GM21526 (cell line): ENCODE measurements around the gene DDX19B.
"Not testable (repeated sequence)": the region's sequence is repeated elsewhere in the genome, so short reads cannot be mapped to it uniquely, and the experiment has no call there.

Experiments used
- ATAC-seq: cut with Tn5 transposase; IDR thresholded peaks from one replicate; pipeline ENCODE4 v1.9.1; 2021; ENCODE audit warnings: moderate library complexity; ENCODE audit not compliant: unreplicated experiment, low FRiP score

DDX19B gene

GRCh38 chr16:70342016-70342415 lies 43.0 kb downstream of the DDX19B start:
- ATAC-seq, result no peak

- no peak for ATAC-seq
Measured at GRCh38 chr16:70345840-70346239, 46.9 kb downstream of the DDX19B start.

GRCh38 chr16:70348991-70349390 lies 50.0 kb downstream of the DDX19B start:
- no peak for ATAC-seq

GRCh38 chr16:70349783-70350182 lies 50.8 kb downstream of the DDX19B start:
- ATAC-seq, result no peak

GRCh38 chr16:70359552-70359951 lies 60.6 kb downstream of the DDX19B start:
- ATAC-seq, result no peak

GRCh38 chr16:70364399-70364798 lies 65.4 kb downstream of the DDX19B start:
- ATAC-seq, result no peak

- ATAC-seq, result not testable (repeated sequence)
Measured at GRCh38 chr16:70370145-70370544, 71.2 kb downstream of the DDX19B start.

- ATAC-seq, result no peak
Measured at GRCh38 chr16:70370924-70371323, 71.9 kb downstream of the DDX19B start.

- ATAC-seq, result no peak
Measured at GRCh38 chr16:70372921-70373728, 74.1 kb downstream of the DDX19B start.

- no peak for ATAC-seq
Measured at GRCh38 chr16:70374213-70374612, 75.2 kb downstream of the DDX19B start.

GRCh38 chr16:70375636-70376611 lies 76.9 kb downstream of the DDX19B start:
- ATAC-seq, result no peak

- ATAC-seq, result no peak
Measured at GRCh38 chr16:70377782-70378181, 78.8 kb downstream of the DDX19B start.

GRCh38 chr16:70378869-70379493 lies 80.0 kb downstream of the DDX19B start:
- no peak for ATAC-seq

- no peak for ATAC-seq
Measured at GRCh38 chr16:70380248-70380918, 81.4 kb downstream of the DDX19B start.

GRCh38 chr16:70380919-70381603 lies 82.1 kb downstream of the DDX19B start:
- peak; percentile 84 for ATAC-seq

GRCh38 chr16:70381604-70382342 lies 82.8 kb downstream of the DDX19B start:
- ATAC-seq, result peak; percentile 12

GRCh38 chr16:70383421-70383960 lies 84.5 kb downstream of the DDX19B start:
- no peak for ATAC-seq
